ENCODE data around the gene LHPP.

LHPP gene

GRCh38 chr10:124523901-124524300 is 62.3 kb downstream of the LHPP start:
- Histone ChIP-seq H3K4ac (ENCODE audit: low read length) (no peak overlapping the region), H3K4me1 (ENCODE audit: control insufficient read depth in 2 of 2, insufficient read depth in 1 of 2, low read depth in 1 of 2, low read length in 2 of 2) (peaks cover 7 to 12% of the 10 kb centered on the region in 2 donors), H4K8ac (ENCODE audit: low read depth, low read length) (no peak overlapping the region), H3K9ac (ENCODE audit: low read depth, low read length, poor library complexity) (peak overlapping the region; percentile 60), H3K79me1 (ENCODE audit: low read depth, low read length) (no peaks in the 10 kb centered on the region), H4K91ac (ENCODE audit: low read depth, low read length, poor library complexity) (no peak overlapping the region), H3K4me2 (ENCODE audit: insufficient read depth, low read length, poor library complexity, severe bottlenecking) (no peak overlapping the region), H2BK12ac (ENCODE audit: low read length) (no peak overlapping the region), H2AK5ac (ENCODE audit: low read depth, low read length) (peak overlapping the region; percentile 92), H2AFZ (ENCODE audit: low read length) (peak overlapping the region; percentile 39), H3K14ac (ENCODE audit: low read length) (peak overlapping the region; percentile 9), H3K18ac (ENCODE audit: low read length) (no peak overlapping the region), H3K4me3 (ENCODE audit: low read length in 2 of 2) (no peak overlapping the region), H3K27ac (replicated peaks; ENCODE audit: low read length) (no peak overlapping the region), H3K27me3 (ENCODE audit: control insufficient read depth in 3 of 3, insufficient read depth in 3 of 3, low read depth in 1 of 3, low read length in 3 of 3) (no peaks in the 10 kb centered on the region), H2BK15ac (ENCODE audit: low read length) (no peak overlapping the region), H3K36me3 (replicated peaks in 1 of 2; ENCODE audit: control insufficient read depth in 2 of 2, insufficient read depth in 2 of 2, low read length in 2 of 2) (no peaks in the 10 kb centered on the region), H3K23ac (ENCODE audit: low read depth, low read length, poor library complexity) (no peak overlapping the region), H2BK5ac (ENCODE audit: low read length) (peak overlapping the region; percentile 82), H2BK120ac (ENCODE audit: low read depth, low read length) (no peak overlapping the region), H3K9me3 (replicated peaks in 1 of 2; ENCODE audit: control insufficient read depth in 2 of 2, insufficient read depth in 1 of 2, low read depth in 1 of 2, low read length in 2 of 2) (peaks cover 0 to 2% of the 10 kb centered on the region in 2 donors)
- WGBS, 2 donors (ENCODE audit: extremely low coverage in 2 of 2, insufficient read length in 2 of 2, insufficient replicate concordance in 1 of 2): no CpG with 5 or more reads among the region's 5 CpGs
- DNase-seq (ENCODE audit: low spot score): no peak

- peak overlapping the region; percentile 3 for H4K91ac ChIP-seq (ENCODE audit: low read depth, low read length, poor library complexity)
- WGBS, 2 donors (ENCODE audit: extremely low coverage in 2 of 2, insufficient read length in 2 of 2, insufficient replicate concordance in 1 of 2): no CpG with 5 or more reads among the region's 23 CpGs
- H3K27ac ChIP-seq (replicated peaks; ENCODE audit: low read length): no peak overlapping the region
These were observed 63.5 kb downstream of the LHPP start for GRCh38 chr10:124524991-124525653.

GRCh38 chr10:124525751-124526600 is 64.4 kb downstream of the LHPP start:
- no peak overlapping the region for H3K4me2 ChIP-seq (ENCODE audit: insufficient read depth, low read length, poor library complexity, severe bottlenecking)
- no peak overlapping the region for H3K27ac ChIP-seq (replicated peaks; ENCODE audit: low read length)
- H2AK5ac ChIP-seq (ENCODE audit: low read depth, low read length): peak overlapping the region; percentile 64
- H3K36me3 ChIP-seq (replicated peaks in 1 of 2; ENCODE audit: control insufficient read depth in 2 of 2, insufficient read depth in 2 of 2, low read length in 2 of 2): no peaks in the 10 kb centered on the region
- no peak overlapping the region for H4K91ac ChIP-seq (ENCODE audit: low read depth, low read length, poor library complexity)
- H2AFZ ChIP-seq (ENCODE audit: low read length): no peak overlapping the region
- H3K79me1 ChIP-seq (ENCODE audit: low read depth, low read length): no peaks in the 10 kb centered on the region
- peak overlapping the region; percentile 3 for H3K4ac ChIP-seq (ENCODE audit: low read length)
- H3K9me3 ChIP-seq (replicated peaks in 1 of 2; ENCODE audit: control insufficient read depth in 2 of 2, insufficient read depth in 1 of 2, low read depth in 1 of 2, low read length in 2 of 2): peaks cover 0 to 2% of the 10 kb centered on the region in 2 donors
- peak overlapping the region; percentile 83 for H3K18ac ChIP-seq (ENCODE audit: low read length)
- peaks cover 7 to 12% of the 10 kb centered on the region in 2 donors for H3K4me1 ChIP-seq (ENCODE audit: control insufficient read depth in 2 of 2, insufficient read depth in 1 of 2, low read depth in 1 of 2, low read length in 2 of 2)
- no peak overlapping the region for H3K9ac ChIP-seq (ENCODE audit: low read depth, low read length, poor library complexity)
- H3K4me3 ChIP-seq (ENCODE audit: low read length in 2 of 2): peak overlapping the region in 1 of 2 donors; percentile 2
- DNase-seq (ENCODE audit: low spot score): no peak
- no peak overlapping the region for H2BK15ac ChIP-seq (ENCODE audit: low read length)
- H3K23ac ChIP-seq (ENCODE audit: low read depth, low read length, poor library complexity): peak overlapping the region; percentile 60
- H3K14ac ChIP-seq (ENCODE audit: low read length): no peak overlapping the region
- no peak overlapping the region for H2BK120ac ChIP-seq (ENCODE audit: low read depth, low read length)
- H3K27me3 ChIP-seq (ENCODE audit: control insufficient read depth in 3 of 3, insufficient read depth in 3 of 3, low read depth in 1 of 3, low read length in 3 of 3): no peaks in the 10 kb centered on the region
- H2BK5ac ChIP-seq (ENCODE audit: low read length): peak overlapping the region; percentile 75
- H2BK12ac ChIP-seq (ENCODE audit: low read length): no peak overlapping the region
- no CpG with 5 or more reads among the region's 20 CpGs for WGBS, 2 donors (ENCODE audit: extremely low coverage in 2 of 2, insufficient read length in 2 of 2, insufficient replicate concordance in 1 of 2)
- H4K8ac ChIP-seq (ENCODE audit: low read depth, low read length): no peak overlapping the region

More at GRCh38 chr10:124524991-124525653, 63.5 kb downstream of the LHPP start:
- Histone ChIP-seq H2BK12ac (ENCODE audit: low read length) (peak overlapping the region; percentile 18), H2AFZ (ENCODE audit: low read length) (no peak overlapping the region), H3K9ac (ENCODE audit: low read depth, low read length, poor library complexity) (peak overlapping the region; percentile 51), H3K4me1 (ENCODE audit: control insufficient read depth in 2 of 2, insufficient read depth in 1 of 2, low read depth in 1 of 2, low read length in 2 of 2) (peaks cover 7 to 12% of the 10 kb centered on the region in 2 donors), H2BK15ac (ENCODE audit: low read length) (no peak overlapping the region), H2AK5ac (ENCODE audit: low read depth, low read length) (peak overlapping the region; percentile 64), H3K4me2 (ENCODE audit: insufficient read depth, low read length, poor library complexity, severe bottlenecking) (no peak overlapping the region), H3K4me3 (ENCODE audit: low read length in 2 of 2) (no peak overlapping the region), H2BK120ac (ENCODE audit: low read depth, low read length) (no peak overlapping the region), H4K8ac (ENCODE audit: low read depth, low read length) (no peak overlapping the region), H3K79me1 (ENCODE audit: low read depth, low read length) (no peaks in the 10 kb centered on the region), H2BK5ac (ENCODE audit: low read length) (peak overlapping the region; percentile 75), H3K36me3 (replicated peaks in 1 of 2; ENCODE audit: control insufficient read depth in 2 of 2, insufficient read depth in 2 of 2, low read length in 2 of 2) (no peaks in the 10 kb centered on the region), H3K4ac (ENCODE audit: low read length) (peak overlapping the region; percentile 3), H3K14ac (ENCODE audit: low read length) (peak overlapping the region; percentile 47), H3K23ac (ENCODE audit: low read depth, low read length, poor library complexity) (peak overlapping the region; percentile 49), H3K27me3 (ENCODE audit: control insufficient read depth in 3 of 3, insufficient read depth in 3 of 3, low read depth in 1 of 3, low read length in 3 of 3) (no peaks in the 10 kb centered on the region), H3K18ac (ENCODE audit: low read length) (peak overlapping the region; percentile 83), H3K9me3 (replicated peaks in 1 of 2; ENCODE audit: control insufficient read depth in 2 of 2, insufficient read depth in 1 of 2, low read depth in 1 of 2, low read length in 2 of 2) (peaks cover 0 to 2% of the 10 kb centered on the region in 2 donors)
- DNase-seq (ENCODE audit: low spot score): no peak

Data from neuronal stem cell (in vitro differentiated cells).